Thoracic aorta (tissue), 2 donors: ENCODE measurements around the gene LRP4. TPM values are rescaled to one million over a fixed set of nuclear protein-coding genes. Genes with fewer than 3 reads are reported as not detected.
A peak's percentile ranks its signal among the peaks of the same experiment; 100 is the strongest.

Experiments used
- ATAC-seq: fragments of 150-250 bp; one replicate; pipeline ENCODE4 v1.8.0; 2017; ENCODE audit warnings: low read depth; ENCODE audit not compliant: insufficient number of reproducible peaks, low FRiP score
- DNase-seq: peaks from one replicate; pipeline ENCODE4 v3.0.0-alpha.2; 2020; ENCODE audit warnings: low spot score
- H3K27ac ChIP-seq, 2 donors: fragments of 200-600 bp; sonication (generic); 1 replicate in 1 of 2; 2 replicates in 1 of 2; pipeline ENCODE4 v1.5.1; 2016; ENCODE audit warnings: mild to moderate bottlenecking in 2 of 2, moderate library complexity in 2 of 2
- H3K27me3 ChIP-seq: fragments of 200-600 bp; sonication (generic); replicated peaks from 2 replicates; pipeline ENCODE4 v1.6.0; 2016; ENCODE audit warnings: mild to moderate bottlenecking; ENCODE audit not compliant: insufficient read depth
- H3K36me3 ChIP-seq: fragments of 200-600 bp; sonication (generic); one replicate; pipeline ENCODE4 v1.5.1; 2016
- H3K4me1 ChIP-seq, 2 donors: fragments of 200-600 bp; sonication (generic); 1 replicate in 1 of 2; 2 replicates in 1 of 2; pipeline versions ENCODE4 v1.5.1 to v1.6.0; 2016; ENCODE audit warnings: low read depth in 2 of 2, mild to moderate bottlenecking in 1 of 2; ENCODE audit not compliant: control insufficient read depth in 1 of 2
- H3K4me3 ChIP-seq: fragments of 200-600 bp; sonication (generic); 2 replicates; pipeline ENCODE4 v1.5.1; 2016; ENCODE audit warnings: mild to moderate bottlenecking
- H3K9me3 ChIP-seq: fragments of 200-600 bp; sonication (generic); 2 replicates; pipeline ENCODE4 v1.5.1; 2016
- CTCF ChIP-seq: fragments of 200-600 bp; sonication (generic); IDR thresholded peaks from one replicate; pipeline ENCODE4 v1.5.1; 2019; ENCODE audit warnings: antibody characterized with exemption
- total RNA-seq, 2 donors: library from RNA; depleted of rRNA; stranded (reverse); fragments of >200 nt; gene quantifications; one replicate each; pipeline versions ENCODE4 v1.1.0 to v1.2.3, GENCODE V29; 2016

LRP4 gene
- total RNA-seq, 2 donors from 2014 or later, result 8.4 to 21.2 TPM

DNA sequence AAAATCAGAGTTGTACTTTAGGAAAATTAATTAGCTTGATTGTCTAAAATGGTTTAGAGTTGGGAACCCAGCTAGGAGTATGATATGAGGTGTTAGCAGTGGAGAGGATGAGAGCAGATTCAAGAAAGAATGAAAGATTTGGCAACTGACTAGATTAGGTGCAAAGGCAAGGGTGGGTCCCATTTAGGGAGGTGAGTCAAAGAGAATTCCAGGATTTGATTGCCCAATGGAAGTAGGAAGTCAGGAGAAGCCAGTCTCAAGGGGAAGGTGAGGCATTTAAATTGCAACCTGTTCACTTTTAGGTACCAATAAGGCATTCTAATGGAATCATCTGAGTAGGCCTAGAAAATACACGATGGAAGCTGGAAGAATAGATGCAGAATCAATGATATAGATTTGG is 68.7 kb downstream of the LRP4 start:
- DNase-seq (no peak), ATAC-seq (no peak)
- H3K9me3 ChIP-seq, result no peaks in the 10 kb centered on the region
- H3K4me1 ChIP-seq, result peaks cover 6 to 14% of the 10 kb centered on the region in 2 donors
- H3K4me3 ChIP-seq, result no peak overlapping the region
- H3K27me3 ChIP-seq, result no peaks in the 10 kb centered on the region
- no peak for TF ChIP-seq CTCF
- H3K36me3 ChIP-seq, result no peaks in the 10 kb centered on the region
- H3K27ac ChIP-seq, result no peak overlapping the region

GRCh38 chr11:46846510-46846830 is 71.9 kb downstream of the LRP4 start:
- Histone ChIP-seq H3K27ac (no peak overlapping the region), H3K9me3 (no peaks in the 10 kb centered on the region), H3K4me3 (peak overlapping the region; percentile 84), H3K27me3 (no peaks in the 10 kb centered on the region), H3K4me1 (peaks cover 10 to 20% of the 10 kb centered on the region in 2 donors), H3K36me3 (no peaks in the 10 kb centered on the region)
- no peak for ATAC-seq
- no peak for DNase-seq
- no peak for TF ChIP-seq CTCF

- no peak for TF ChIP-seq CTCF
- ATAC-seq, result peak; percentile 95
- H3K4me3 ChIP-seq, result peak within 1 kb of the TSS; percentile 84
Observed at GRCh38 chr11:46845740-46846509, 72.4 kb downstream of the LRP4 start, which contains the start of gene CKAP5. CKAP5 (minus strand) TSS chr11:46846280; CDS start chr11:46821231, 25,049 bp downstream.

GRCh38 chr11:46845440-46845739 is 73.0 kb downstream of the LRP4 start:
- peak overlapping the region; percentile 84 for H3K4me3 ChIP-seq
- DNase-seq, result no peak
- H3K36me3 ChIP-seq, result no peaks in the 10 kb centered on the region
- no peaks in the 10 kb centered on the region for H3K27me3 ChIP-seq
- no peak for ATAC-seq
- peak overlapping the region in 1 of 2 donors; percentile 70 for H3K27ac ChIP-seq
- H3K9me3 ChIP-seq, result no peaks in the 10 kb centered on the region
- H3K4me1 ChIP-seq, result peaks cover 10 to 20% of the 10 kb centered on the region in 2 donors
- TF ChIP-seq CTCF, result no peak

More at GRCh38 chr11:46845740-46846509, 72.4 kb downstream of the LRP4 start, which contains the start of gene CKAP5:
- H3K4me1 ChIP-seq, result peaks cover 10 to 20% of the 10 kb centered on the region in 2 donors
- DNase-seq, result peak; percentile 74
- H3K27ac ChIP-seq, result peak within 1 kb of the TSS; percentile 45 to 70
- H3K9me3 ChIP-seq, result no peaks in the 10 kb centered on the region
- H3K36me3 ChIP-seq, result no peaks in the 10 kb centered on the region
- H3K27me3 ChIP-seq, result no peaks in the 10 kb centered on the region

- Histone ChIP-seq H3K4me3 (no peak overlapping the region), H3K9me3 (no peaks in the 10 kb centered on the region), H3K36me3 (no peaks in the 10 kb centered on the region), H3K27ac (no peak overlapping the region), H3K4me1 (peaks cover 8 to 12% of the 10 kb centered on the region in 2 donors), H3K27me3 (no peaks in the 10 kb centered on the region)
- no peak for DNase-seq
- TF ChIP-seq CTCF, result no peak
- ATAC-seq, result no peak
Observed at GRCh38 chr11:46840116-46840515, 78.2 kb downstream of the LRP4 start.
